ENCODE data around the gene NDUFAF8. TPM values are rescaled to one million over a fixed set of nuclear protein-coding genes. Genes with fewer than 3 reads are reported as not detected.

NDUFAF8 gene
- total RNA-seq, 1 donor from 2014 or later, result 15.7 TPM

DNA sequence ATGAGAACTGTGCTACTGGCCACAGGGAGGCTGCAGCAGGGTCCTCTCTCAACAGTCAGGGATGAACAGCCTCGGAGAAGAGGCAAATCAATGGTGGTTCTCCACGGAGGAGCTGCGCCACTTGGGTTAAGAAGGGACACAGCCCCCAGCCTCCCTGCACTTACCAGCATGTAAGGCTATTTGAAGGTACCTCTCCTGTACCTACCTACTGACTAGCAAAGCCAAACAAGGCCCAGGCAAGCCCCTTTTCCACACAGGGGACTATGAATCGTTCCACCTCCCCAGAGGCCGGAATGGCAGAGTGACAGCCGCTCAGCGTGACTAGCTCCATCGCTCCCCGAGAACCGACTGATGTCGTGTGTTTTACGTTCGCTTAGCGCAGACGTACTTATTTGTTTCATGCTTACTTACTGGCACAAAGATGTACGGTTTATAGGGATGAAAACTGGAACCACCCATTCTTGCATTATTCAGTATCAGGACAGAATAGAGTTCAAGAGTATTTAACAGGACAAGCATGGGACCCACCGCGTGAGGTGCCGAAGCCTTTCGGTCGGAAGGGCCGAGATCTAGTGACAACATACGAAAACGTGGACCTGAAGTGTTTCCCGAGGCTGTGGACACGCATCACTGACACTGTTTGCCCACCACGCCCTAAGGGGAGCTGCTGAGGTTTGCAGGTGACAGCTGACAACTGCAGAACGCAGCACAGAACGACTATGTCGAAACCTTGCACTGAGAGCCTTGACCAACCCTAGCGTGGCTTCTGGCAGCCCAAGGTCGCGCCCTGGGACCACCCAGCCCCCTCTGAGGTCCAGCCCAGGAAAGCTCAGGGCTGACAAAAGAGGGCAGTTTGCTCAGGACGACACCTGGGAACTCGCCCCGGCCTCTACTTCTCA is 1.3 kb upstream of the NDUFAF8 start:
- Histone ChIP-seq H3K4me1 (ENCODE audit: control insufficient read depth in 3 of 3, insufficient read depth in 3 of 3, low read length in 3 of 3) (peaks cover 21 to 34% (median 28%) of the 10 kb centered on the region in 3 donors), H3K9me3 (ENCODE audit: control insufficient read depth in 3 of 3, low read length in 3 of 3) (no peaks in the 10 kb centered on the region), H3K27ac (ENCODE audit: low read depth, low read length) (no peak overlapping the region), H3K36me3 (ENCODE audit: control insufficient read depth in 3 of 3, insufficient read depth in 3 of 3, low read length in 3 of 3) (peaks cover 11 to 12% (median 11%) of the 10 kb centered on the region in 3 donors), H3K4me3 (ENCODE audit: low read length in 3 of 3) (peak overlapping the region; percentile 86 to 95 (median 91)), H3K27me3 (ENCODE audit: control insufficient read depth in 3 of 3, insufficient read depth in 3 of 3, low read length in 3 of 3) (no peaks in the 10 kb centered on the region), H3K9ac (ENCODE audit: low read depth in 1 of 3, low read length in 3 of 3) (peak overlapping the region; percentile 85 to 92 (median 86))

DNA sequence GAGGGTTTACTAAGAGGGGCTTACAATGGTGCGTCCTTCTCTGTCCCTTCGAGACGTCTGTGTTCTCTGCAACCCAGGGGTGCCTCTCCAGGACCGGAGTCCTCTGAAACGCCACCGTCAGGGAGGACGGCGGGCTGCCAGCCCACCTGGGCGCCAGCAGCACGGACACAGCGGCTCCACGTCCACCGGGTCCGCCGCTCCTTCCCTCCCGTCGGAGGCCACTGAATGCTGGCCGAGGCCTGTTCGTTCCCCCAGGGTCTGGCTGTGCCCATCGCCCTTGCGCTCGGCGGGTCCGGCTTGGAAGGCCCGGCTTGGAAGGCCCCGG is 666 bp upstream of the NDUFAF8 start:
- Histone ChIP-seq H3K4me3 (ENCODE audit: low read length in 3 of 3) (peak overlapping the region; percentile 86 to 95 (median 91)), H3K27me3 (ENCODE audit: control insufficient read depth in 3 of 3, insufficient read depth in 3 of 3, low read length in 3 of 3) (no peaks in the 10 kb centered on the region), H3K36me3 (ENCODE audit: control insufficient read depth in 3 of 3, insufficient read depth in 3 of 3, low read length in 3 of 3) (peaks cover 5 to 12% (median 10%) of the 10 kb centered on the region in 3 donors), H3K9me3 (ENCODE audit: control insufficient read depth in 3 of 3, low read length in 3 of 3) (no peaks in the 10 kb centered on the region), H3K27ac (ENCODE audit: low read depth, low read length) (no peak overlapping the region), H3K4me1 (ENCODE audit: control insufficient read depth in 3 of 3, insufficient read depth in 3 of 3, low read length in 3 of 3) (peaks cover 21 to 34% (median 28%) of the 10 kb centered on the region in 3 donors), H3K9ac (ENCODE audit: low read depth in 1 of 3, low read length in 3 of 3) (peak overlapping the region; percentile 85 to 92 (median 86))

DNA sequence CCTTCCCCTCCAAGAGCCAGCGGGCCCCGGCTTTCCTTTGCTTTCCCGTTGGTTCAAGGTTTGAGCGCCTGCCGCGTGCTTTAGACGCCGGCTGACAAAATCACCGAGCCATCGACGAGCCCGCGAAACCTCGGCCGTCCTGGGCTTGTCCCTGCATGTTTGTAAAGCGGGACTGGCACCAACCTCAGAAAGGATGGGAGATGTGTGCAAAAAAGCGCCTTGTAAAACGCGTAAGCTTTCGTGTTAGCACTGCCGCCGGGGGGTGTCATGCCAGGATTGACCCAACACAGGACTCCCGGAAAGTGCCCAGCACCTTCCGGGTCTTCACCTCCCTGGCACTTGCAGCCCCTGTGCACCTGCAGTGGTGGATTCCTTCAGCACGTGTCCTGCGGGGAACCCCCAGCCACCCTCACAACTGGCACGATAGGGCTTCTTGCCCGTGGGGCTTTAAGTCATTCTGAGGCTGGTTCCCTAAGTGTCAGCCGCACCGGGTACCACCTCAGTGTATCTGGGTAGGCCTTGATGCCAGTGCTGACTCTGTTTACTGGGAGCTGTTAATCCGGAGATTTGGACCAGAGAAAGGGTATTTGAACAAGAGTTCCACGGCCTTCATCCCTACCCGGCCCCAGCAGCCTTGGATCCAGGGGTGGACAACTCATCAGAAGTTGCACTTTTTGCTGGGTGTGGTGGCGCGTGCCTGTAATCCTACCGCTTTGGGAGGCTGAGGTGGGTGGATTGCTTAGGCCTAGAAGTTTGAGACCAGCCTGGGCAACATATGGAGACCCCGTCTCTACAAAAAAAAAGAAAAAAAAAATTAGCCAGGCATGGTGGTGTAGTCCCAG is 817 bp downstream of the NDUFAF8 start:
- H3K27ac ChIP-seq (ENCODE audit: low read depth, low read length), result peak overlapping the region; percentile 65
- peaks cover 21 to 34% (median 28%) of the 10 kb centered on the region in 3 donors for H3K4me1 ChIP-seq (ENCODE audit: control insufficient read depth in 3 of 3, insufficient read depth in 3 of 3, low read length in 3 of 3)
- no peaks in the 10 kb centered on the region for H3K27me3 ChIP-seq (ENCODE audit: control insufficient read depth in 3 of 3, insufficient read depth in 3 of 3, low read length in 3 of 3)
- peak overlapping the region; percentile 77 to 93 (median 83) for H3K9ac ChIP-seq (ENCODE audit: low read depth in 1 of 3, low read length in 3 of 3)
- H3K9me3 ChIP-seq (ENCODE audit: control insufficient read depth in 3 of 3, low read length in 3 of 3), result no peaks in the 10 kb centered on the region
- peaks cover 5 to 12% (median 10%) of the 10 kb centered on the region in 3 donors for H3K36me3 ChIP-seq (ENCODE audit: control insufficient read depth in 3 of 3, insufficient read depth in 3 of 3, low read length in 3 of 3)
- peak overlapping the region; percentile 85 to 89 (median 87) for H3K4me3 ChIP-seq (ENCODE audit: low read length in 3 of 3)

DNA sequence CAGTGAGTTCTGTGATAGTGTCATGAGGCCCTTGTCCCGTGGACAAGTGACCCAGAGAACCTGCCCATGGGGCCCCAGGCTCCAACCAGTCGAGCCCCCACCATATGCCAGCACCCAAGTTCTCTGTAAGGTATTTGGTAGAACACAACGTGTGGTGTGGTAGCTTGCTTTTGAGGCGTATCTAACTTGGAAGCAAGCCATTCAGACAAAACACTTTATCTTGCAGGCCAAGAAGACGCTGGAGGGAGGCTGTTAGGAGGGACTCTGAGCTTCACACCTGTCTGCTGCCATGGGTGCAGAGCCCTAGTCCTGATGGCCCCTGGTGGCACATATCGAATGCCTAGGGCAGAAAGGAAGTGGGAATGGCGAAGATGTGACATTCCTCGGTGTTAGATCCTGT is 1.6 kb downstream of the NDUFAF8 start:
- H3K27me3 ChIP-seq (ENCODE audit: control insufficient read depth in 3 of 3, insufficient read depth in 3 of 3, low read length in 3 of 3), result no peaks in the 10 kb centered on the region
- H3K9ac ChIP-seq (ENCODE audit: low read depth in 1 of 3, low read length in 3 of 3), result no peak overlapping the region
- H3K27ac ChIP-seq (ENCODE audit: low read depth, low read length), result no peak overlapping the region
- no peaks in the 10 kb centered on the region for H3K9me3 ChIP-seq (ENCODE audit: control insufficient read depth in 3 of 3, low read length in 3 of 3)
- H3K36me3 ChIP-seq (ENCODE audit: control insufficient read depth in 3 of 3, insufficient read depth in 3 of 3, low read length in 3 of 3), result peaks cover 2 to 12% (median 7%) of the 10 kb centered on the region in 3 donors
- H3K4me3 ChIP-seq (ENCODE audit: low read length in 3 of 3), result no peak overlapping the region
- peaks cover 21 to 34% (median 28%) of the 10 kb centered on the region in 3 donors for H3K4me1 ChIP-seq (ENCODE audit: control insufficient read depth in 3 of 3, insufficient read depth in 3 of 3, low read length in 3 of 3)

DNA sequence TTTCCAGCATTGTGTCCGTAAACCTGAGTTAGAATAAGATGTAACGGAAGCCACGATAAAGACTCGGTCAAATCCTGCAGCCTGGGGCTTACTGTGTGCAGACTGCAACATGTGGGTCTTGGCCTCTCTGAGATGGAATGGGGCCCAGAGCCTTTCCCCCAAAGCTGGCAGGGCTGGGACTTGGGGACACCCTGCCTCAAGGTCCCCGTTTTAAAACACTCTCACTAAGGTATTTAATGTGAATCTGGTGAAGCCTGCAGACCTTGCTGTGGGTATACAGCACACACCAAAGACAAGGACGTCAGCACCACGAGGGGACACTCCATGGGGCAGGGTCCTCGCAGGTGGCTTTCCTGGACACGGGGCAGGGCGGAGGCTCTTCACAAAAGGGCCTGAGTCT is 2.1 kb downstream of the NDUFAF8 start:
- Histone ChIP-seq H3K9me3 (ENCODE audit: control insufficient read depth in 3 of 3, low read length in 3 of 3) (no peaks in the 10 kb centered on the region), H3K4me3 (ENCODE audit: low read length in 3 of 3) (no peak overlapping the region), H3K27ac (ENCODE audit: low read depth, low read length) (no peak overlapping the region), H3K4me1 (ENCODE audit: control insufficient read depth in 3 of 3, insufficient read depth in 3 of 3, low read length in 3 of 3) (peaks cover 21 to 34% (median 28%) of the 10 kb centered on the region in 3 donors), H3K36me3 (ENCODE audit: control insufficient read depth in 3 of 3, insufficient read depth in 3 of 3, low read length in 3 of 3) (peaks cover 0 to 12% (median 6%) of the 10 kb centered on the region in 3 donors), H3K27me3 (ENCODE audit: control insufficient read depth in 3 of 3, insufficient read depth in 3 of 3, low read length in 3 of 3) (no peaks in the 10 kb centered on the region), H3K9ac (ENCODE audit: low read depth in 1 of 3, low read length in 3 of 3) (no peak overlapping the region)

DNA sequence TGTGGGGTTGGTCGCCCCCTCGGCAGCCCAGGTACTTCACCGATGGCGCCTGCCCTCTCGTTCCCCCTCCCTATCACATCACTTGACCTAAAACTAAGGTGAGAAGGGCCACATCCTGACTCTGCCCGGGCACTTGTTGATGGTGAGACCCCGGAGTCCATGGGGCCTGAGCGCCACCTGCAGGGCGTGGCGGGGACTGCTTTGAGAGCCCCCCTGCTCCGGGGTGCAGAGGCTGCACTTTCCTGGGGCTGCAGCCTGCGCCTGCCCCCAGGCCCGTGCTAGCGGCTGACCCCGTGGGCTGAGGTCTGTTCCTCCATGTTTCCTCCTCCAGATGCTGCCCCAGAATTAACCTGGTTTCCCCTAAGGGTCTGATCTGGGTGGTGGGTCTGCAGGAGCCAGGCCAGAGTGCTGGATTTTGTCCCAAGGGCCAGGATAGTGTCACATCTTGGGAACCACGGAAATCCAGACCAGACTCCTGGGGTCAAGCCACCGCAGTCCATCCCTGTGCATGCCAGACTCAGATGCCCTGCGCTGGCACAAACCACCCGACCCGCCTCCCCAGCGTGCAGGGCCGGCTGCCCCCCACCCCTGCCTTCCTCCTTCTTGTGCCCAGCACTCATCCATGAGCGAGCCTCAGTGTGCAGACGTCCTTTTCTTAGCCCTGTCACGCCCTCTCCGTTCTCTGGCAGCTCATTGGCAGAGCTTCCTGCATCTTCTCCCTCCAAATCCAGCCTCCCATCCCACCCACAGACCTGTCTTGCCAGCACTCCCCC is 2.7 kb downstream of the NDUFAF8 start:
- no peaks in the 10 kb centered on the region for H3K27me3 ChIP-seq (ENCODE audit: control insufficient read depth in 3 of 3, insufficient read depth in 3 of 3, low read length in 3 of 3)
- no peaks in the 10 kb centered on the region for H3K9me3 ChIP-seq (ENCODE audit: control insufficient read depth in 3 of 3, low read length in 3 of 3)
- H3K27ac ChIP-seq (ENCODE audit: low read depth, low read length), result no peak overlapping the region
- H3K4me3 ChIP-seq (ENCODE audit: low read length in 3 of 3), result no peak overlapping the region
- no peak overlapping the region for H3K9ac ChIP-seq (ENCODE audit: low read depth in 1 of 3, low read length in 3 of 3)
- H3K36me3 ChIP-seq (ENCODE audit: control insufficient read depth in 3 of 3, insufficient read depth in 3 of 3, low read length in 3 of 3), result peaks cover 0 to 12% (median 6%) of the 10 kb centered on the region in 3 donors
- peaks cover 21 to 30% (median 28%) of the 10 kb centered on the region in 3 donors for H3K4me1 ChIP-seq (ENCODE audit: control insufficient read depth in 3 of 3, insufficient read depth in 3 of 3, low read length in 3 of 3)

DNA sequence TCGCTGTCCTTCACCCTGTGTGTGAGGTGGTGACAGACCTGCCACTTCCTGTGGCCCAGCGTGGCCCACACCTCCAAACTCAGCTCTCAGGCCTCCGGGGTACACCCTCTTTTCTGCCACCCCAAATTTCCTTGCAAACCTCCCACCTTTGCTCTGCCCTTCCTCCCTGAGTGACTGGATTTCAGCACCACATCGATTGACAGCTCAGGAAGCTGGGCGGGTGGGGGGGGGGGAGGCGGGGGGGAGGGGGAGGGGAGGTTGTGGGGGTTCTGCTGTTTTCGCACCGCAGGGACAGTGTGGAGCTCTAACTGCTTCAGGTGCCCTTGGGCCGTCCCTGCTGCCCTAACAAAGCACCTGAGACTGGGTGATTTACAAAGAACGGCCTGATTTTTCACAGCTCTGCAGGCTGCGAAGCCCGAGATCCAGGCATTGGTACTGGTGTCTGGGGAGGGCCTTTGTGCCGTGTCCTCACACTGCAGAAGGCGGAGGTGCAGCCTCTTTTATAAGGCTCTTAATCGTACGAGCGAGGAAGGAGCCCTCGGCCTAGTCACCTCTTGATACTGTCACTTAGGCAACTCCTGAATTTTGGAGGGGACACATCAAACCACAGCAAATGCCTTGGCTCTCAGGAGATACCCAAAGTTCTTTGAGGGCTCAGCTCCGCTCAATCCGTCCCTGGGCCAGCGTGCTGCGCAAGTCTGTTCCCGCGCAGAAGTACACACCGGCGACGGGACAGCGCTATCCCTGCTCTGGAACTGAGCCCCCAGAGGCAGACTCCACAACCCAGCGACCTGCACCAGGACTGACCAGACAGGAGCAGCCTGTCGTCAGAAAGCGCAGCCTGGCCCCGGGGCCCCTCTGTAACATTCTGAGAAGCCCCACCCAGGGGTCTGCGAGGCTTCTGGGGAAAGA is 3.6 kb downstream of the NDUFAF8 start:
- Histone ChIP-seq H3K27me3 (ENCODE audit: control insufficient read depth in 3 of 3, insufficient read depth in 3 of 3, low read length in 3 of 3) (no peaks in the 10 kb centered on the region), H3K4me3 (ENCODE audit: low read length in 3 of 3) (no peak overlapping the region), H3K9me3 (ENCODE audit: control insufficient read depth in 3 of 3, low read length in 3 of 3) (no peaks in the 10 kb centered on the region), H3K36me3 (ENCODE audit: control insufficient read depth in 3 of 3, insufficient read depth in 3 of 3, low read length in 3 of 3) (peaks cover 0 to 12% (median 6%) of the 10 kb centered on the region in 3 donors), H3K27ac (ENCODE audit: low read depth, low read length) (no peak overlapping the region), H3K9ac (ENCODE audit: low read depth in 1 of 3, low read length in 3 of 3) (no peak overlapping the region), H3K4me1 (ENCODE audit: control insufficient read depth in 3 of 3, insufficient read depth in 3 of 3, low read length in 3 of 3) (peaks cover 13 to 22% (median 21%) of the 10 kb centered on the region in 3 donors)

DNA sequence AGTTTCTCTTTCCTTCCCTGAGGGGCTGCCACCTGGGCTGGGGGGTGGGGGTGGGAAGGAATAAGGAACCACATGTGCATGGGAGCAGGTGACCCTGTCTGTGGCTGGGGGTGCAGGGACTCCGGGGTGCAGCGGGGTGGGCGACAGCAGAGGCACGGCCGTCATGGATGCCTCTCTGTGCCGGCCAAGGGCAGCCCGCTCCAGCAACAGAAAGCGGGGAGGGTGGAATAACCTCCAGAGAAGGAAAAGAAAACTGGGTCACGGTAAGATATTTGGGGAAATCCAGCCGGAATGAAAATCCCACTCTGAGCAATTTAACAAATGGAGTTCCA is 4.2 kb downstream of the NDUFAF8 start:
- Histone ChIP-seq H3K4me3 (ENCODE audit: low read length in 3 of 3) (no peak overlapping the region), H3K9me3 (ENCODE audit: control insufficient read depth in 3 of 3, low read length in 3 of 3) (no peaks in the 10 kb centered on the region), H3K27ac (ENCODE audit: low read depth, low read length) (no peak overlapping the region), H3K9ac (ENCODE audit: low read depth in 1 of 3, low read length in 3 of 3) (no peak overlapping the region), H3K4me1 (ENCODE audit: control insufficient read depth in 3 of 3, insufficient read depth in 3 of 3, low read length in 3 of 3) (peaks cover 7 to 15% (median 15%) of the 10 kb centered on the region in 3 donors), H3K36me3 (ENCODE audit: control insufficient read depth in 3 of 3, insufficient read depth in 3 of 3, low read length in 3 of 3) (peaks cover 0 to 12% (median 6%) of the 10 kb centered on the region in 3 donors), H3K27me3 (ENCODE audit: control insufficient read depth in 3 of 3, insufficient read depth in 3 of 3, low read length in 3 of 3) (no peaks in the 10 kb centered on the region)
